HG02938 (cell line): ENCODE data around the gene C4BPA.

Source experiments
- ATAC-seq: cut with Tn5 transposase; IDR thresholded peaks from one replicate; pipeline ENCODE4 v1.9.1; 2021; ENCODE audit warnings: mild to moderate bottlenecking, moderate library complexity; ENCODE audit not compliant: unreplicated experiment

The C4BPA gene

DNA sequence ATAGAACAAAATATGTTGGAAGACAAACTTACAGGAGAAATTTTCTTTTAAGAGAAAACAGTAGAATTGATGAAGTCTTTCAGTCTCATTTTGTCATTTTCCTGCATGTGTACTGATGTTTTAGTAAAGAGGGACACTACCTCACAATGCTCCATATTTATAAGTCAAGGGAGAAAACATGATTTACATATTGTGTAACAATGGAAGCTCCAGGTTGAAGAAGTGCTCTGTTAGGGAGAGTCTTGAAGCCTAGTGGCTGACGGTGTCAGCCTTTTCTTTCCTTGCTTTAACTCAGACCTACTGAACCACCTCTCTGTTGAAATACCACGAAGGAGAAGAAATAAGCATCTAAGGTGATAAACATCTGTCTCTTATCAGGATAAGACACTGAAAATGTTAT lies 75.0 kb downstream of the C4BPA start:
- ATAC-seq: no peak

DNA sequence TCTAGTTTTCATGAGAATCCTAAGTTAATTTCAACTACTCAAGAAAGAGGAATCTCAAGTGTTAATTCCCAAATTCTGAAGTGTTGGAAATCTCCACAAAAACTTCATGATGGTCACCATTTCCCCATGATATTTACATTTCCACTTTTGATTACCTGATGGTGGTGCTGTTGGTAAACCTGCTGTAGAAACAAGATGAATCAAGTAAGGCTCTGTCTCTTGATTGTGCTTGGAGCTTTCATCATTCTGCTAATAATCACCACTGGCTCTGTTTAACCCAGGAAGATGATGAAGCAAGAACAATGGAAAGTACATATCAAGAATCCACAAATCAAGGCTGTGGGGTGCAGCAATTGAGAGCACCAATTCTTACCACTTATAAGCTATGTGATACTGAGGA lies 77.8 kb downstream of the C4BPA start:
- ATAC-seq: no peak

DNA sequence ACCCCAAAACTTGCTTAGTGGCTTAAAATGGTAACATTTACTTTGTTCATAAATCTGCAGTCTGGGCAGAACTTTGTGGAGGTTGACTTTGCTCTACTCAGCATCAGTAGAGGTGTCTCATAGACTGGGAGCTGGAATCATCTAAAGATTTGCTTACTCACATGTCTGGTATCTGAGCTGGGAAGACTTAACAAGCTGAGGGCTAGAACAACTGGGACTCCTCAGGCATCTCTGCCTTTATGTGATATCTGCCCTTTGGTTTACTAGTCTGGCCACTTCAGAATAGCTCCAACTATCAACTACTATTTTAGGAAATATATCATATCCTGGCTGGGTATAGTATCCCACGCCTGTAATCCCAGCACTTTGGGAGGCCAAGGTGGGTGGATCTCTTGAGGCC lies 82.5 kb downstream of the C4BPA start:
- no peak for ATAC-seq

DNA sequence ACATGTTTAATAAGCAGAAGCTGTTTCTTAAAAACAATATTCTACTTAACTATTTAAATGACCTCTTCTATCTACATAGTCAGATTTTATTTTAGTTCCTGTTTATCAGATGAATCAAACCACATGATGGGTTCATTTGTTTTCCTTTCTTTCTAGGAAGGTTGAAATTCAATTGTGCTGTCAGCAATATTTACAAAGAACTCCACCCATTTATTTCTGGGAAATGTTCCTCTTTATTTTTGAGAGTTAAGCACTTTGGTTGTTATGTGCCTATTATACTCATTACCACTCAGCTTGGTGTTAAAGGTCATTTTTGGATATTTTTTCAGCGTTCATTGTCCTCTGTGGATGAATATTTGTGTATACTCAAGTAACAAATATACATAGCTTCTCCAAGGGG lies 84.9 kb downstream of the C4BPA start:
- no peak for ATAC-seq

DNA sequence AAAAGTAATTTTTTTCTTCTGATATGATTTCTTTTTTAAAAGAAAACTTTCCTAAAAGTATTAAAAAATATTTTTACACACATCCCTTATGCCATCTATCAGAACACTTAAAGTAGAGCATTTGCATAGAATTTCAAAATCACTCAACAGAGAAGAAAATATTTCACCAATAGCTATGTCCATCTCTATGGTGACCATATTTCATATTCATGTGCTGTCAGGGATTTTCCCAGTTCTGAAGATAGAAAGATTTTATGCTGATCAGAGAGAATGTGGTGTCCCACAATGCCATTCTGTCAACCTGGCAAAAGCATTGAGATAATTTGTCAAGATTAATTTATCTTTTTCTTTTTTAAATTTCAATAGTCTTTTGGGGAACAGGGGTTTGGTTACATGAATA lies 87.0 kb downstream of the C4BPA start:
- no peak for ATAC-seq

DNA sequence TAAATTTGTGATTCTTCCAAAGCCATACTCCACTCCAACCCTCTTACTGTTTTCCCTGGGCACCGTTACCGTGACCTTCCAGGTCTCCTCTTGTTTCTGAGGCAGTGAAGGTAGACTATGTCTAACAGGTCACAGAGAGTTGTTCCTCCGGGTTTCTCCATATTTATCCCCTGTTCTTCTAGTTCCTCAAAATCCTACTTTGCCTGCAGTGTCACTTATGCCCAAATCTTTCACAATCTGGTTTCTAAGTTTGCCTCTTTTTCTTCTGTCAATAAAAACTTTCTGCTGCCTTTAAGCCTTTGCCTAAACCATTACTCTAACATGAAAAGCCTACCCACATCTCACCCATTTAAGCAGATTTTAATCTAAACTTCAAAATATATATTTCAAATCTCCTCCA lies 87.7 kb downstream of the C4BPA start:
- no peak for ATAC-seq

DNA sequence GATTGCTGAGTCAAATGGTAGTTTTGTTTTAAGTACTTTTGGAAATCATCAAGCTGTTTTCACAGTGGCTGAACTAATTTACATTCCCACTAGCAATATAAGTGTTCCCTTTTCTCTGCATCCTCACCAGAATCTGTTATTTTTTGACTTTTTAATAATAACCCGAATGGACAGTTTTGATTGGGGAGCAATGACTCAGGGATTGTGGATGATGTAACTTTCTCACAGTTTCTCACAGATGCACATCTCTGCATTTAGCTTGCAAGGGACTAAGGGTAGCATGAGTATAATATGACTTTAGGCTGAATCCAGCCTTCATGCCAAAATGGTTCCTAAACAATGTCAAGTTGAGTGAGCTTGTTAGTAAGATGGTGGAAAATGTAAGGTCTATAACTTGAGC lies 90.2 kb downstream of the C4BPA start:
- ATAC-seq: no peak
